GM19193 (cell line): ENCODE results near the gene INPP5K.

ENCODE experiments used
- POLR2A ChIP-seq: IDR thresholded peaks from 4 replicates; pipeline ENCODE4 v1.6.1; 2011; ENCODE audit not compliant: insufficient read depth, insufficient read length; ENCODE audit errors: extremely low read depth

Gene INPP5K

GRCh38 chr17:1521086-1521640 is 4.8 kb upstream of the INPP5K start:
- TF ChIP-seq POLR2A: no peak

- TF ChIP-seq POLR2A: no peak
These were observed 3.3 kb upstream of the INPP5K start for GRCh38 chr17:1519678-1520077.

GRCh38 chr17:1518410-1518809 is 2.0 kb upstream of the INPP5K start:
- TF ChIP-seq POLR2A: no peak

- no peak for TF ChIP-seq POLR2A
These were observed 598 bp downstream of the INPP5K start for GRCh38 chr17:1515640-1516387.

GRCh38 chr17:1512351-1512750 is 4.1 kb downstream of the INPP5K start:
- no peak for TF ChIP-seq POLR2A

GRCh38 chr17:1511756-1512321 is 4.6 kb downstream of the INPP5K start:
- TF ChIP-seq POLR2A: no peak

- no peak for TF ChIP-seq POLR2A
These were observed 5.1 kb downstream of the INPP5K start for GRCh38 chr17:1511290-1511689.

- no peak for TF ChIP-seq POLR2A
These were observed 7.0 kb downstream of the INPP5K start for GRCh38 chr17:1509290-1509881.

GRCh38 chr17:1506649-1507267 is 9.7 kb downstream of the INPP5K start:
- TF ChIP-seq POLR2A: no peak

GRCh38 chr17:1505586-1505985 is 10.8 kb downstream of the INPP5K start:
- no peak for TF ChIP-seq POLR2A

- no peak for TF ChIP-seq POLR2A
These were observed 11.5 kb downstream of the INPP5K start for GRCh38 chr17:1504866-1505265.

GRCh38 chr17:1503699-1504098 is 12.7 kb downstream of the INPP5K start:
- TF ChIP-seq POLR2A: no peak

GRCh38 chr17:1498869-1499268 is 17.5 kb downstream of the INPP5K start:
- no peak for TF ChIP-seq POLR2A

- no peak for TF ChIP-seq POLR2A
These were observed 18.2 kb downstream of the INPP5K start for GRCh38 chr17:1498233-1498632.

- TF ChIP-seq POLR2A: no peak
These were observed 18.6 kb downstream of the INPP5K start for GRCh38 chr17:1497831-1498230.
